Measurements from ENCODE around the gene MCOLN2. TPM values are rescaled to one million over a fixed set of nuclear protein-coding genes. Genes with fewer than 3 reads are reported as not detected.
"Not testable (repeated sequence)": the region's sequence is repeated elsewhere in the genome, so short reads cannot be mapped to it uniquely, and the experiment has no call there.

Gene MCOLN2
- total RNA-seq, 1 donor from 2014 or later: 117 TPM

GRCh38 chr1:84907095-84907827, 89.7 kb downstream of the MCOLN2 start:
- Mint-ChIP-seq H3K9me3 (peaks cover 8% of the 10 kb centered on the region), H3K4me1 (ENCODE audit: low read depth) (no peaks in the 10 kb centered on the region), H3K27ac (no peak overlapping the region), H3K4me3 (no peak overlapping the region), H3K27me3 (ENCODE audit: insufficient read depth) (peaks cover 22% of the 10 kb centered on the region), H3K36me3 (ENCODE audit: low read depth) (no peaks in the 10 kb centered on the region)
- DNase-seq (ENCODE audit: low spot score): no peak
- intact Hi-C loops (cut with micrococcal nuclease): no loop called here

GRCh38 chr1:84902727-84903126, 94.2 kb downstream of the MCOLN2 start:
- H3K36me3 Mint-ChIP-seq (ENCODE audit: low read depth); H3K27ac Mint-ChIP-seq; intact Hi-C loops (cut with micrococcal nuclease); DNase-seq (ENCODE audit: low spot score); H3K4me1 Mint-ChIP-seq (ENCODE audit: low read depth); H3K9me3 Mint-ChIP-seq; H3K4me3 Mint-ChIP-seq: not testable (repeated sequence)
- peaks cover 19% of the 10 kb centered on the region for H3K27me3 Mint-ChIP-seq (ENCODE audit: insufficient read depth)

GRCh38 chr1:84899969-84900368, 96.9 kb downstream of the MCOLN2 start:
- Mint-ChIP-seq H3K27ac (no peak overlapping the region), H3K9me3 (peaks cover 7% of the 10 kb centered on the region), H3K36me3 (ENCODE audit: low read depth) (no peaks in the 10 kb centered on the region), H3K4me3 (no peak overlapping the region), H3K4me1 (ENCODE audit: low read depth) (no peaks in the 10 kb centered on the region), H3K27me3 (ENCODE audit: insufficient read depth) (peaks cover 38% of the 10 kb centered on the region)
- no peak for DNase-seq (ENCODE audit: low spot score)
- intact Hi-C loops (cut with micrococcal nuclease): no loop called here

- Mint-ChIP-seq H3K4me1 (ENCODE audit: low read depth) (peaks cover 10% of the 10 kb centered on the region), H3K27ac (no peak overlapping the region), H3K36me3 (ENCODE audit: low read depth) (peaks cover 3% of the 10 kb centered on the region), H3K27me3 (ENCODE audit: insufficient read depth) (peaks cover 61% of the 10 kb centered on the region), H3K9me3 (no peaks in the 10 kb centered on the region), H3K4me3 (no peak overlapping the region)
- intact Hi-C loops (cut with micrococcal nuclease): no loop called here
- DNase-seq (ENCODE audit: low spot score): no peak
These were observed 100.6 kb downstream of the MCOLN2 start for GRCh38 chr1:84896279-84896678.

GRCh38 chr1:84892705-84893618, 104.0 kb downstream of the MCOLN2 start, which contains the start of gene LPAR3:
Gene LPAR3, minus strand, starts transcription at chr1:84893206. Its CDS starts 27,086 bp downstream, at chr1:84866120.
- peaks cover 48% of the 10 kb centered on the region for H3K27me3 Mint-ChIP-seq (ENCODE audit: insufficient read depth)
- intact Hi-C loops (cut with micrococcal nuclease): loop anchor here (2.0 to 5.0 kb wide), 2 partner anchors 30 to 41 kb away; no protein-coding TSS in a partner anchor
- H3K4me1 Mint-ChIP-seq (ENCODE audit: low read depth): peaks cover 30% of the 10 kb centered on the region
- DNase-seq (ENCODE audit: low spot score): no peak
- no peaks in the 10 kb centered on the region for H3K9me3 Mint-ChIP-seq
- H3K4me3 Mint-ChIP-seq: peak within 1 kb of the TSS; percentile 81
- H3K36me3 Mint-ChIP-seq (ENCODE audit: low read depth): peaks cover 5% of the 10 kb centered on the region
- no peak within 1 kb of the TSS for H3K27ac Mint-ChIP-seq

GRCh38 chr1:84890566-84890965, 106.3 kb downstream of the MCOLN2 start:
- Mint-ChIP-seq H3K4me1 (ENCODE audit: low read depth) (peaks cover 30% of the 10 kb centered on the region), H3K4me3 (no peak overlapping the region), H3K9me3 (no peaks in the 10 kb centered on the region), H3K27ac (no peak overlapping the region), H3K36me3 (ENCODE audit: low read depth) (peaks cover 5% of the 10 kb centered on the region), H3K27me3 (ENCODE audit: insufficient read depth) (peaks cover 35% of the 10 kb centered on the region)
- DNase-seq (ENCODE audit: low spot score): no peak
- intact Hi-C loops (cut with micrococcal nuclease): loop anchor here (5.0 kb wide), 1 partner anchor 38 kb away; no protein-coding TSS in a partner anchor

GRCh38 chr1:84889437-84889836, 107.5 kb downstream of the MCOLN2 start:
- H3K4me3 Mint-ChIP-seq: no peak overlapping the region
- peaks cover 5% of the 10 kb centered on the region for H3K36me3 Mint-ChIP-seq (ENCODE audit: low read depth)
- H3K27ac Mint-ChIP-seq: no peak overlapping the region
- H3K4me1 Mint-ChIP-seq (ENCODE audit: low read depth): peaks cover 30% of the 10 kb centered on the region
- no peaks in the 10 kb centered on the region for H3K9me3 Mint-ChIP-seq
- peaks cover 29% of the 10 kb centered on the region for H3K27me3 Mint-ChIP-seq (ENCODE audit: insufficient read depth)
- no peak for DNase-seq (ENCODE audit: low spot score)
- intact Hi-C loops (cut with micrococcal nuclease): no loop called here

GRCh38 chr1:84888753-84889152, 108.2 kb downstream of the MCOLN2 start:
- Mint-ChIP-seq H3K4me1 (ENCODE audit: low read depth) (peaks cover 26% of the 10 kb centered on the region), H3K4me3 (no peak overlapping the region), H3K27me3 (ENCODE audit: insufficient read depth) (peaks cover 24% of the 10 kb centered on the region), H3K9me3 (no peaks in the 10 kb centered on the region), H3K27ac (no peak overlapping the region), H3K36me3 (ENCODE audit: low read depth) (peaks cover 5% of the 10 kb centered on the region)
- intact Hi-C loops (cut with micrococcal nuclease): no loop called here
- no peak for DNase-seq (ENCODE audit: low spot score)

GRCh38 chr1:84887261-84887934, 109.5 kb downstream of the MCOLN2 start:
- no peak overlapping the region for H3K4me3 Mint-ChIP-seq
- no peaks in the 10 kb centered on the region for H3K9me3 Mint-ChIP-seq
- peaks cover 5% of the 10 kb centered on the region for H3K36me3 Mint-ChIP-seq (ENCODE audit: low read depth)
- peaks cover 17% of the 10 kb centered on the region for H3K27me3 Mint-ChIP-seq (ENCODE audit: insufficient read depth)
- intact Hi-C loops (cut with micrococcal nuclease): no loop called here
- peaks cover 20% of the 10 kb centered on the region for H3K4me1 Mint-ChIP-seq (ENCODE audit: low read depth)
- no peak for DNase-seq (ENCODE audit: low spot score)
- no peak overlapping the region for H3K27ac Mint-ChIP-seq

GRCh38 chr1:84885469-84885868, 111.4 kb downstream of the MCOLN2 start:
- peaks cover 7% of the 10 kb centered on the region for H3K27me3 Mint-ChIP-seq (ENCODE audit: insufficient read depth)

GRCh38 chr1:84884671-84885389, 112.1 kb downstream of the MCOLN2 start:
- Mint-ChIP-seq H3K4me1 (ENCODE audit: low read depth) (peaks cover 17% of the 10 kb centered on the region), H3K36me3 (ENCODE audit: low read depth) (peaks cover 4% of the 10 kb centered on the region), H3K4me3 (no peak overlapping the region), H3K27ac (no peak overlapping the region), H3K9me3 (peaks cover 9% of the 10 kb centered on the region), H3K27me3 (ENCODE audit: insufficient read depth) (peaks cover 7% of the 10 kb centered on the region)
- no peak for DNase-seq (ENCODE audit: low spot score)
- intact Hi-C loops (cut with micrococcal nuclease): no loop called here

More at GRCh38 chr1:84885469-84885868, 111.4 kb downstream of the MCOLN2 start:
- Mint-ChIP-seq H3K4me3 (no peak overlapping the region), H3K36me3 (ENCODE audit: low read depth) (peaks cover 4% of the 10 kb centered on the region), H3K4me1 (ENCODE audit: low read depth) (peaks cover 20% of the 10 kb centered on the region), H3K9me3 (peaks cover 9% of the 10 kb centered on the region), H3K27ac (no peak overlapping the region)
- no peak for DNase-seq (ENCODE audit: low spot score)
- intact Hi-C loops (cut with micrococcal nuclease): no loop called here

- Mint-ChIP-seq H3K4me1 (ENCODE audit: low read depth) (peaks cover 3% of the 10 kb centered on the region), H3K27me3 (ENCODE audit: insufficient read depth) (peaks cover 11% of the 10 kb centered on the region), H3K27ac (no peak overlapping the region), H3K36me3 (ENCODE audit: low read depth) (peaks cover 3% of the 10 kb centered on the region), H3K9me3 (peaks cover 9% of the 10 kb centered on the region), H3K4me3 (no peak overlapping the region)
- no peak for DNase-seq (ENCODE audit: low spot score)
- intact Hi-C loops (cut with micrococcal nuclease): no loop called here
These were observed 113.6 kb downstream of the MCOLN2 start for GRCh38 chr1:84883286-84883685.

All from activated T-helper 1 cell treated with anti-CD3 and anti-CD28 coated beads, Interleukin-12 subunit alpha, Interleukin-12 subunit beta, Interleukin-2, Interleukin-4 antibody, amounts not matched to agents 30 ng/mL and 10 ng/mL and 1 ng/mL, durations not matched to agents 14 hours and 24 hours and 36 hours (primary cell).